Measurements from ENCODE around the gene NAV3. TPM values are rescaled to one million over a fixed set of nuclear protein-coding genes. Genes with fewer than 3 reads are reported as not detected.

The NAV3 gene
- total RNA-seq, 2 experiments from 2014 or later: not detected

DNA sequence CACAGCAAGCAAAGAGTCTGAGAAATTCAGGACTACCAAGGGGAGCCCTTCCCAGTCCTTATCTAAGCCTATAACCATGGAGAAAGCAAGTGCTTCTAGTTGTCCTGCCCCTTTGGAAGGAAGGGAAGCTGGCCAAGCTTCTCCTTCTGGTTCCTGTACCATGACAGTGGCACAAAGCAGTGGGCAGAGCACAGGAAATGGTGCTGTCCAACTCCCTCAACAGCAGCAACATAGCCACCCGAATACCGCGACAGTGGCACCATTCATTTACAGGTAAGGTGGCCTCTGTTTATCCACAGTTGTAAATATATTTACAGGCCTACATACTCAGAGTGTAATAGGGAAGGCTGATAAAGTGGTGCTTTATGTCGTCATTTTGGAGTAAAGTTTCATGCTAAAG, 176.5 kb downstream of the NAV3 start:
- DNase-seq: no peak
- H3K36me3 Mint-ChIP-seq: no peaks in the 10 kb centered on the region
- no peak overlapping the region for H3K27ac Mint-ChIP-seq
- H3K4me3 Mint-ChIP-seq: no peak overlapping the region
- H3K4me1 Mint-ChIP-seq: no peaks in the 10 kb centered on the region
- H3K9me3 Mint-ChIP-seq: peaks cover 1% of the 10 kb centered on the region
- no peaks in the 10 kb centered on the region for H3K27me3 Mint-ChIP-seq

DNA sequence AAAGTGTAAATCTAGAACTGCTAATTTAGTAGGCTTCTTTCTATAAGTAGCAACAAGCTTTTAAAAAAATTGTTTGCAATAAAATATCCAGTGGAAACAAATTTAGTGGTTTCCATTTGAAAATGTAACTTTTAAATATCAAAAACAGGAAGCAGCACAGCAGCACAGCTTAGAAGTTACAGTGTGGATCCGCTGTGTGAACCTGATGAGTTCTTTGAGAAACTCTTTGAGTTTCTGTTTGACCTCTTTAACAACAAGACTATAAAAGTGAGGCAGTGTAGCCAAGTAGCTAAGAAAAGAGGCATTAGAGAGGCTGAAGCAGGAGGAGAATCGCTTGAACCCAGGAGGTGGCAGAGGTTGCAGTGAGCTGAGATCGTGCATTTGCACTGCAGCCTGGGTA, 178.3 kb downstream of the NAV3 start:
- Mint-ChIP-seq H3K4me3 (no peak overlapping the region), H3K4me1 (no peaks in the 10 kb centered on the region), H3K27me3 (no peaks in the 10 kb centered on the region), H3K9me3 (peaks cover 2% of the 10 kb centered on the region), H3K36me3 (no peaks in the 10 kb centered on the region), H3K27ac (no peak overlapping the region)
- no peak for DNase-seq

DNA sequence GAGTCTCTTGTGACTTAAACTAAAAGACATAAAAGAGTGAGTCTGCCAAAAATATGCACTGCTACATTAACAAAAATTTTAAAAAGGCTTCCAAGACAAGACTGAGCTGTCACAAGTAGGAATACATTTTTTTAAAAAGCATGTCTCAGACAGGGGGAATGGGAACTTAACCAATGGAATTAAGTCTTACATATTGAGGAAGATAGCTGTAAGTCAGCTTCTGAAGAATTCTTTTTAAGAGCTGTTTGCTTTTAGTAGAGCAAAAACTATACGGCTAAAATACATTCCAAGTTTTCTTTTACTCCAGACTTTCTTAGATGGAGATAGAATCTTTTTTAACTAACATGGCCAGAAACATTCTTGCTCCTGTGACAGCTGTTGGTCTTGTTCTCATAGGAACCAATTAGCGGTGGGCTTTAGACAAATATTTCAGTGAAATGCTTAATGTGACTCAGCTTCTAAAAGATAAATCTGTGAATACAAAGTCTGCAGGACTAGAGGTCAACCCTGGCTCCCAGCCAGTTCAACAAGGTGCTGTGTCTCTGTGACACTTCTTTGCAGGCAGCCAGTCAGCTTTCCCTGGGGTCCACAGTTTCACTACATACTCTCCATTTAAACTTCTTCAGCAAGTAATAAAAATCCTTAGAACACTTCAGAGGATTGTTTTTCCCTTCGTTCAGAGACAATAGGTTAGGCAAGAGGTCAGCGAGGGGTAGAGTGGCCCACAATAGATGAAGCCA, 187.6 kb downstream of the NAV3 start:
- H3K4me3 Mint-ChIP-seq: no peak overlapping the region
- no peaks in the 10 kb centered on the region for H3K36me3 Mint-ChIP-seq
- no peaks in the 10 kb centered on the region for H3K4me1 Mint-ChIP-seq
- DNase-seq: no peak
- H3K9me3 Mint-ChIP-seq: peaks cover 1% of the 10 kb centered on the region
- H3K27ac Mint-ChIP-seq: no peak overlapping the region
- no peaks in the 10 kb centered on the region for H3K27me3 Mint-ChIP-seq

DNA sequence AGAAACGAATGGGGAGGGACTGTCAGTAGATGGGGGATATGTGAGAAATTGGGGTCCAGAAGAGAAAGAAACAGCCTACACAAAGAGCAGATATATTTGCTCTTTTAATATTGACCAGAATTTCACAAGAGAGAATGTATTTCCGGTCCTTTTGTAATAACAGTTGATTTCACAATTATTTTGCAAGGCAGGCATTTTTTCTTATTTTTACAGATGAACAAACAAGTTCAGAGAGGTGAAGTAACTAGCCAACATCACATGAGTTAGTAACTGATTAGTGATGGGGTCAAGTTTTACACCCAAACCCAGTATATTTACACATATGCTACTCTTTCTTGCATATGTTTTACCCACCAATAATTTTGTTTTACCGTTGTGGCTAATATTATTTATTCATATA, 188.2 kb downstream of the NAV3 start:
- H3K9me3 Mint-ChIP-seq: peaks cover 2% of the 10 kb centered on the region
- no peaks in the 10 kb centered on the region for H3K27me3 Mint-ChIP-seq
- H3K4me3 Mint-ChIP-seq: no peak overlapping the region
- H3K36me3 Mint-ChIP-seq: no peaks in the 10 kb centered on the region
- H3K27ac Mint-ChIP-seq: no peak overlapping the region
- no peak for DNase-seq
- no peaks in the 10 kb centered on the region for H3K4me1 Mint-ChIP-seq

DNA sequence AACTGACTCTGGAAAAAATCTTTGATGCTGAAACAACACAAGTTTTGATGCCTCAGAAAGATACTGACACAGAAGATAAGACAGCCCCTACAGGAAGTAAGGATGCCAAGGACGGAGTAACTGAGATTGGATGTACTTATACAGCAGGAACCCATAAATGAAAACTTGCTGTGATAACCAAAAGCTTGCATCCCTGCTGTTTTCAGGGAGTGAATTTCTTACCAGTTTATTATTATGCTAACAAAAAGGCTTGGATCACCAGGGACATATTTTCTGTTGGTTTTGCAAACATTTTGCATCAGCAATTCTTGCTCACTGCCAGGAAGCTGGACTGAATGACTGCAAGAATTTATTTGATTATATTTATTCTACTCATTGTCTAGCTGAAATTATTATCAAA, 197.7 kb downstream of the NAV3 start:
- DNase-seq: no peak
- no peaks in the 10 kb centered on the region for H3K4me1 Mint-ChIP-seq
- no peaks in the 10 kb centered on the region for H3K27me3 Mint-ChIP-seq
- no peaks in the 10 kb centered on the region for H3K36me3 Mint-ChIP-seq
- no peak overlapping the region for H3K27ac Mint-ChIP-seq
- H3K9me3 Mint-ChIP-seq: peaks cover 8% of the 10 kb centered on the region
- no peak overlapping the region for H3K4me3 Mint-ChIP-seq

DNA sequence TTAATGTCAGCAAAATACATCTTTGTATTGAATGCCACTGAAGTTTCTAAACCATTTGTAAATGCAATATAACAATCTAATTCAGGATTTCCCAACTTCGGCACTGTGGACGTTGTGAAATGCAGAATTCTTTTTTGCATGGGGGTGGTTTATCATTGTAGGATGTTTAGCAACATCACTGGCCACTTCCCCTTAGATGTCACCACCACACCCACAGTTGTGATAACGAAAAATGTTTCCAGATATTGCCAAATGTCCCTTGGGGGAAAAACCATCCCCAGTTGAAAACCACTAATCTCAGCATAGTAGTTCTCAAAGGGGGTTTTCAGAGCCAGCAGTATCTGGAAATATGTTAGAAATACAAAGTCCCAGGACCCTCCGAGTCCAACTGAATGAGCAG, 203.3 kb downstream of the NAV3 start:
- H3K4me3 Mint-ChIP-seq: no peak overlapping the region
- H3K36me3 Mint-ChIP-seq: no peaks in the 10 kb centered on the region
- H3K27me3 Mint-ChIP-seq: no peaks in the 10 kb centered on the region
- H3K4me1 Mint-ChIP-seq: no peaks in the 10 kb centered on the region
- H3K27ac Mint-ChIP-seq: no peak overlapping the region
- no peak for DNase-seq
- no peaks in the 10 kb centered on the region for H3K9me3 Mint-ChIP-seq

DNA sequence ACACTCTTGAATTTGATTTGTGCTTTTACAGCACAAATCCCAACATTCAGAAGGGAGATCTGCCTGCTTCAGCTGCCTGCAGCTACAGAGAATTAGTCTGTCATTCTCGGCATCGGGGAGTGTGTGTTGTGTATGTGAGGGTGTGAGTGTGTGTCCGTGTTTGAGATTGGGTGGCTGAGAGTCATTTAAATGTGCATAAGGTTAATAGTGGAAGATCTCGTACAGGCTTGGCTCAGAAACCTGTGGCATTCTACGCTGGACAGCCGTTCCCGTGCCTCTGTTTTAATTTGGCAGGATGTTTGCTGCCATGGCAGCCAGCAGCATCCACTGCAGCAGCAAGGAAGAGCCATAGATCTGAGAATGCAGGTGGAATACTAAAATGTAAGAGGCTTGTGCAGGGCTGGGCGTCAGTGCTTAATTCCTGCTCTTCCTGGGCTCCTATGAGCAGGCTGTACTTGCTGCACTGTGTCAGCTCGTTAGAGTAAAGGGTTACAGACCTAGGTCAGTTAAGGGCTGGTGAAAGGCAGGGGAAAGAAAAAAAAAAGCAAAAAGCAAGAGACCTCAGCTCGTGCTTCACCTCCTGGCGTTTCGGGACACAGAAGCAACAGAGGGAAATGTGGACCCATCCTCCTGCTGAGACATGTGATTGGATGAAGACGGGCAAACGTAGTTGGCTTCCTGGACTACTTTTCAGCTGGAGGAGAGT, 205.4 kb downstream of the NAV3 start:
- Mint-ChIP-seq H3K4me3 (no peak overlapping the region), H3K4me1 (no peaks in the 10 kb centered on the region), H3K36me3 (no peaks in the 10 kb centered on the region), H3K27me3 (no peaks in the 10 kb centered on the region), H3K9me3 (no peaks in the 10 kb centered on the region), H3K27ac (no peak overlapping the region)
- DNase-seq: no peak

DNA sequence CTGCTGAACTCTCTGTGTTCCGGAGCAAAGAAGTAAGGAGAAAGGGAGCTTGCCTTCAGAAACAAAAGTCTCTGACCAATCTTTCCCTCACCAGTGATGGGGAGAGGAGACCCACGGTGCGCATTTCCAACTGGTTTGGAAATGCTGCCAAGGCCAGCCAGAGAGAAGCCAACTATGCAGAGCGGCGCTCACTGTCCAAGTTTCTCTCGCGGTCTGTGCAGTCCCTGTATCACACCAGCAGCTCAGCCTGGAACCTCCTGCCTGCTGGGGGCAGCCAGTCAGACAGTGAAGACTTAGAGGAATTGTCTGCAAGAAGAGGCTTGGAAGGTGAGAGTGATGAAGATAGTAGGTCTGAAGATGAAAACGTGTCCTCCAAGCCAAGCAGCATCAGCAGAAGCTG, 206.2 kb downstream of the NAV3 start:
- DNase-seq: no peak
- Mint-ChIP-seq H3K4me1 (no peaks in the 10 kb centered on the region), H3K36me3 (no peaks in the 10 kb centered on the region), H3K4me3 (no peak overlapping the region), H3K9me3 (peaks cover under 1% of the 10 kb centered on the region), H3K27me3 (no peaks in the 10 kb centered on the region), H3K27ac (no peak overlapping the region)

DNA sequence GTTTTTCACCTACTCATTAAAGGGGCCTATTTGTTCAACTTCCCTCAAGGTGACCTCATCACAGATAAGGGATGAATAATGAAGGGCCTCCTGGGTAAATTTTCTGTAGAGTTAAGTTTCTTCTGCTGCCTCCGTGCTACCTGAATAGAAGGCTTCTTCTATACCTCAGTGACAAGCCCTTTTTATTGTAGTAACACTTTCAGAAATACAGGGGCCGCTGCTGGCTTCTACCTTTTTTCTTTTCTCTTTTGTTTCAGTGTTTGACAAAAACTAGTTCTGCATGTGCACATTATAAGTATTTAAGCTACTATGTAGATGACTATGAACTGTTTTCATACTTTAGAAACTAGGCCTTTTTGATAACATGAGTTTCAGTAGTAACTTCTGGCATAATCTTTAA, 207.0 kb downstream of the NAV3 start:
- H3K9me3 Mint-ChIP-seq: peaks cover 2% of the 10 kb centered on the region
- H3K4me1 Mint-ChIP-seq: no peaks in the 10 kb centered on the region
- H3K4me3 Mint-ChIP-seq: no peak overlapping the region
- no peak for DNase-seq
- no peaks in the 10 kb centered on the region for H3K27me3 Mint-ChIP-seq
- H3K36me3 Mint-ChIP-seq: no peaks in the 10 kb centered on the region
- H3K27ac Mint-ChIP-seq: no peak overlapping the region

DNA sequence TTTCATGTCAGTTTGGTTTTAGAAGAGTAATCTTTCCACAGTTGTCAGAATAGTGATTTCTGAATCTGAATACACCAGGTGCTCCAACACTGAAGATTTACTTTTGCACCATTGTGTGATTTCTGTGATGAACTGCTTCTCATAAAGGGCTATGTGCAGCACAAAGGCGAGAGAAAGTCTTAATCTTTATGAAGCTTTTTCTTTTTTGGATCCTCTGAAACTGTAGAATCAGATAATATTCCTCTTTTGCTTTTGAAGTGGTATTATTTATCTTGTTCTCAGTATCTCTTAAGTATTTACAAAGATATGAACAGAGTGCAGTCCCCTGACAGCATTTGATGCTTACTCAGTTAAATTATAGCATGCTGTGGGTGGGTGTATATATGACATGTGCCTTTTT, 207.8 kb downstream of the NAV3 start:
- no peak overlapping the region for H3K27ac Mint-ChIP-seq
- DNase-seq: no peak
- no peaks in the 10 kb centered on the region for H3K27me3 Mint-ChIP-seq
- no peak overlapping the region for H3K4me3 Mint-ChIP-seq
- peaks cover 2% of the 10 kb centered on the region for H3K9me3 Mint-ChIP-seq
- H3K36me3 Mint-ChIP-seq: no peaks in the 10 kb centered on the region
- H3K4me1 Mint-ChIP-seq: no peaks in the 10 kb centered on the region

DNA sequence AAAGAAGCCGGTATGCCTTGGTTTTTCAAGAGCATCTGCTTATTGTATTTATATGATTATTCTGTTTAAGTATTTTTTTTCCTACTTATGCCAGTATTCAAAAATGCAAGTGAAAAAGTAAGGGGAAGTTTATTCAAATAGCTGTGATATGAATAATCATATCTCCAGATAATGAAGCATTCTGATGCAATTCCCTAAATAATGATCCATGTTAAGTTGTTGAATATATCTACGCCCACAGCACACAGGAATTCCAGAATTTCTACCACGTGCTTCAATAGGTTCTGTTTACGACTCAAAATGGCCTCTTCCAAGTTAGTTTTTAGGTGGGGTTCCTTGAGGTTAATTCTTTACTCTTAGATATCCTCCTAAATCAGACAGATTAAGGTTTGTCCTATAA, 208.3 kb downstream of the NAV3 start:
- DNase-seq: no peak
- no peak overlapping the region for H3K4me3 Mint-ChIP-seq
- H3K36me3 Mint-ChIP-seq: no peaks in the 10 kb centered on the region
- no peak overlapping the region for H3K27ac Mint-ChIP-seq
- peaks cover 2% of the 10 kb centered on the region for H3K9me3 Mint-ChIP-seq
- no peaks in the 10 kb centered on the region for H3K27me3 Mint-ChIP-seq
- H3K4me1 Mint-ChIP-seq: no peaks in the 10 kb centered on the region

DNA sequence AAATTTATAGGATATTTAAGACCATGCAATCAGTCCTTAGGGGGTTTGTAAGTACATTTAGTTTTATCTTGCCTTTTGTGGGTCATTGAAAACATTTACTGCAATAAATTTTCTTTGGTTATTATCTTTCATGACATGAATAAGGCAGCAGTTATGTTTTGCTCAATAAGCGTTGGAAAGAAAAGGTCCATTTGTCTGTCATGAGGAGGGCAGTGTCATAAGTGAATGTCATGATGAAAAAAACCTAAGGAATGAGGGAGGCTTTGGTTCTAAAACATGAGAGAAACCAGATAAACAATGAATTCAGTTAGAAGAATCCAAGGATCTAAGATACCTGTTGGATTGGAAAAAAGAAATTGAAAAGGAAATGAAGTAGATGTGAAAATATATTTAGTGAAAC, 209.4 kb downstream of the NAV3 start:
- DNase-seq: no peak

DNA sequence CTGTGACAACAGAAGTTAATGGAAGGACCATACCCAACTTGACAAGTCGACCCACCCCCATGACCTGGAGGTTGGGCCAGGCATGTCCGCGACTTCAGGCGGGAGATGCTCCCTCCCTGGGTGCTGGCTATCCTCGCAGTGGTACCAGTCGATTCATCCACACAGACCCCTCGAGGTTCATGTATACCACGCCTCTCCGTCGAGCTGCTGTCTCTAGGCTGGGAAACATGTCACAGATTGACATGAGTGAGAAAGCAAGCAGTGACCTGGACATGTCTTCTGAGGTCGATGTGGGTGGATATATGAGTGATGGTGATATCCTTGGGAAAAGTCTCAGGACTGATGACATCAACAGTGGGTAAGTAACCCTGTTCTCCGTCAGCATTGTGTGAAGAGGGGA, 220.1 kb downstream of the NAV3 start:
- Mint-ChIP-seq H3K4me3 (no peak overlapping the region), H3K36me3 (no peaks in the 10 kb centered on the region)
- DNase-seq: no peak

More for the DNA sequence above, 209.4 kb downstream of the NAV3 start:
- Mint-ChIP-seq H3K4me3 (no peak overlapping the region), H3K36me3 (no peaks in the 10 kb centered on the region), H3K27ac (no peak overlapping the region), H3K9me3 (peaks cover 2% of the 10 kb centered on the region), H3K27me3 (no peaks in the 10 kb centered on the region), H3K4me1 (no peaks in the 10 kb centered on the region)

DNA sequence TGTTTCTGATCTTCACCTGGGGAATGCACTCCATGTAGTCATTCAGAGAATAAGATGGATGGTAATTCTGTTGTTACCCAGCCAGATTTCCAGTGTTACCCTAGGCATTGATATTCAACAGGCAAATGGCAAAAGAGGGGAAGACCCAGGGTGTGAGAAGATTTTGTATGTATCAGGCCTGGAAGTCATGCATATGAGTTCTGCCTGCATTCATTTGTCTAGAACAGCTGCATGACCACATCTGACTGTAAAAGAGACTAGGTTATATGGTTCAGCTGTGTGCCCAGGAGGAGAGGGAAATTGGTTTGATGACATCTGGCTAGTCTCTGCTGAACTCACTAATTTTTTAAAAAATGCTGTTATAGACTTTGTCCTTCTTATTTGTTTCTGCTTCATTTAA, 224.9 kb downstream of the NAV3 start:
- no peak overlapping the region for H3K27ac Mint-ChIP-seq
- H3K36me3 Mint-ChIP-seq: no peaks in the 10 kb centered on the region
- H3K4me1 Mint-ChIP-seq: no peaks in the 10 kb centered on the region
- no peak overlapping the region for H3K4me3 Mint-ChIP-seq
- H3K27me3 Mint-ChIP-seq: no peaks in the 10 kb centered on the region
- H3K9me3 Mint-ChIP-seq: no peaks in the 10 kb centered on the region
- DNase-seq: no peak

More for the DNA sequence above, 220.1 kb downstream of the NAV3 start:
- peaks cover 14% of the 10 kb centered on the region for H3K9me3 Mint-ChIP-seq
- no peaks in the 10 kb centered on the region for H3K4me1 Mint-ChIP-seq
- no peaks in the 10 kb centered on the region for H3K27me3 Mint-ChIP-seq
- H3K27ac Mint-ChIP-seq: no peak overlapping the region

DNA sequence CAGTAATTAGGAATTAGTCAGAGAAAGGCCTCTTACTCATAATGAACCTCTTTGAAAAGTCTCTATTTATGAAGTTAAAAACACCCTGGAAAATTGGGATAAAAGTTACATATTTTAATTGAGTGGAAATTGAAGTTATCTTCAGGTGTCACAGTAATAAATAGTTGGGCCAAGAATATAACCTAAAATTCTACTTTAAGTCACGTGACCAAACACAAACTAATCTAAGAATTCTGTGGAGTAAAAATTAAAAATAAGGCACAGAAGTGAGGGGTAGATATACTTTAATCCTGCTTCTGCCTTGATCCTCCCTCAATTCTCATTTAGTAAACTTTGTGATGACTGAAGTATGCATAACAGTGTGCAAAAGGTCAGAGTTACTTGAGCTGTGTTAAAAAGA, 226.4 kb downstream of the NAV3 start:
- no peak overlapping the region for H3K27ac Mint-ChIP-seq
- no peaks in the 10 kb centered on the region for H3K36me3 Mint-ChIP-seq
- H3K27me3 Mint-ChIP-seq: no peaks in the 10 kb centered on the region
- no peaks in the 10 kb centered on the region for H3K9me3 Mint-ChIP-seq
- H3K4me3 Mint-ChIP-seq: no peak overlapping the region
- no peaks in the 10 kb centered on the region for H3K4me1 Mint-ChIP-seq
- no peak for DNase-seq

DNA sequence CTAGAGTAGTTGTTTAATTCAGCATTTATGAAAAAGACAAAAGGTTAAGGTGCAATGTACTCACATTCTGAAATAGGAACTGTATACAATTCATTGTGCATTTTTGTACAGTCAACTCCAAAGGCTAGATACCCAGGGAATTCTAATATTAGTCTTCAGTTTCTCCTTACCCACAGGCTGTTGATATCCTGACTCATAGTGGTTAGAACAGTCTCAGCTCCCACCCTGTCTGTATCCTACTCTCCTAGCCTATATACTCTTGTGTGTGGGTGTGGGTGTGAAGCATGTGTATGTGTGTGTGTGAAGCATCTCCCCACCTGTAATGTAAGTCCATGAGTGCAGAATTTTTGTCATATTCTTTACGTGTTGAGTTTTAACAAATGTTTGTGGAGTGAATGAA, 229.5 kb downstream of the NAV3 start:
- Mint-ChIP-seq H3K27me3 (no peaks in the 10 kb centered on the region), H3K27ac (no peak overlapping the region), H3K36me3 (no peaks in the 10 kb centered on the region), H3K4me1 (no peaks in the 10 kb centered on the region), H3K9me3 (no peaks in the 10 kb centered on the region), H3K4me3 (no peak overlapping the region)
- DNase-seq: no peak

All from activated naive CD8-positive, alpha-beta T cell treated with anti-CD3 and anti-CD28 coated beads for 36 hours (primary cell).